ENCODE results near the gene HES3.
A peak's percentile ranks its signal among the peaks of the same experiment; 100 is the strongest.

The HES3 gene

GRCh38 chr1:6281511-6282402, 37.8 kb downstream of the HES3 start:
- no peak for DNase-seq

GRCh38 chr1:6282577-6283270, 38.7 kb downstream of the HES3 start:
- DNase-seq = no peak

- DNase-seq = no peak
These were observed 41.4 kb downstream of the HES3 start for GRCh38 chr1:6285336-6285735.

GRCh38 chr1:6286266-6286665, 42.3 kb downstream of the HES3 start:
- DNase-seq = no peak

GRCh38 chr1:6287029-6287428, 43.0 kb downstream of the HES3 start:
- DNase-seq = no peak

- no peak for DNase-seq
These were observed 43.5 kb downstream of the HES3 start for GRCh38 chr1:6287431-6287886.

GRCh38 chr1:6288026-6288425, 44.0 kb downstream of the HES3 start:
- no peak for DNase-seq

- no peak for DNase-seq
These were observed 44.7 kb downstream of the HES3 start for GRCh38 chr1:6288665-6289064.

GRCh38 chr1:6292102-6292501, 48.1 kb downstream of the HES3 start:
- no peak for DNase-seq

- peak; percentile 3 for DNase-seq
These were observed 50.3 kb downstream of the HES3 start for GRCh38 chr1:6294080-6294889.

GRCh38 chr1:6294890-6295556, 51.0 kb downstream of the HES3 start:
- DNase-seq = no peak
